Measurements from ENCODE around the gene MAMDC4. TPM values are rescaled to one million over a fixed set of nuclear protein-coding genes. Genes with fewer than 3 reads are reported as not detected.

The MAMDC4 gene
- total RNA-seq, 1 experiment from 2014 or later, result 17.3 TPM

DNA sequence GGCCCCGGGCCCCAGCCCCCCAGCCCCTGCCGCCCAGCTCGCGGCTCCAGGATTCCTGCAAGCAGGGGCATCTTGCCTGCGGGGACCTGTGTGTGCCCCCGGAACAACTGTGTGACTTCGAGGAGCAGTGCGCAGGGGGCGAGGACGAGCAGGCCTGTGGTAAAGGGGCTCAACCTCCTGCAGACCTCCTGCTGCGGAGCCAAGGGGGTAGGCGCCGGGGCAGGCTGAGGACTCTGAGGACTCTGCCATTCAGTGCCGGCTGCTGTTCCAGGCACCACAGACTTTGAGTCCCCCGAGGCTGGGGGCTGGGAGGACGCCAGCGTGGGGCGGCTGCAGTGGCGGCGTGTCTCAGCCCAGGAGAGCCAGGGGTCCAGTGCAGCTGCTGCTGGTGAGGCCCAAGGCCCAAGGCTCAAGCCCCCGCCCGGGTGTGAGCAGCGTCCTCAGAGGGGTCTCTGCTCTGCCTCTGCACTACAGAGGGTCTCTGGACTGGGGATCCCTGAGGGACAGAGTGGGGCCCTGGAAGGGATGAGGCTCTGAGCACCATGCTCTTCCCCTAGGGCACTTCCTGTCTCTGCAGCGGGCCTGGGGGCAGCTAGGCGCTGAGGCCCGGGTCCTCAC, 3.4 kb downstream of the MAMDC4 start:
- Histone ChIP-seq H4K20me1 (ENCODE audit: insufficient read depth) (no peaks in the 10 kb centered on the region), H3K27ac (ENCODE audit: low read depth, low read length) (no peak overlapping the region), H2AFZ (ENCODE audit: low read depth, low read length, poor library complexity, severe bottlenecking) (no peak overlapping the region), H3K27me3 (ENCODE audit: insufficient read depth, low read length) (no peaks in the 10 kb centered on the region), H3K4me3 (replicated peaks in 1 of 2; ENCODE audit: low read depth in 1 of 2, low read length in 2 of 2) (no peak overlapping the region), H3K79me2 (ENCODE audit: insufficient read depth, low read length) (no peaks in the 10 kb centered on the region), H3K4me2 (ENCODE audit: low read length) (no peak overlapping the region), H3K9me3 (ENCODE audit: control insufficient read depth in 1 of 2, insufficient read depth in 1 of 2, low read depth in 1 of 2, low read length in 2 of 2) (no peaks in the 10 kb centered on the region), H3K9me2 (ENCODE audit: insufficient read depth) (no peaks in the 10 kb centered on the region), H3K4me1 (ENCODE audit: control insufficient read depth in 1 of 2, insufficient read depth in 2 of 2, low read length in 2 of 2) (peaks cover 2 to 12% of the 10 kb centered on the region in 2 experiments; a peak in 2 of 4 replicates), H3K36me3 (ENCODE audit: control insufficient read depth in 1 of 2, insufficient read depth in 2 of 2, low read length in 2 of 2) (peaks cover 0 to 7% of the 10 kb centered on the region in 2 experiments; a peak in 1 of 4 replicates), H3K9ac (ENCODE audit: low read length) (no peak overlapping the region)
- ChIA-PET CTCF (no interaction called here), POLR2A (no interaction called here), RAD21 (ENCODE audit: low non-redundant PET in 1 of 2, low total read pairs in 2 of 2, uncharacterized antibody in 2 of 2, unreplicated experiment in 2 of 2) (no interaction called here)
- DNase-seq (ENCODE audit: low read depth, low spot score) (no peak), ATAC-seq (no peak)
- no TSS peak for BruUV-seq (replicated peaks)
- TF ChIP-seq, protein P1, sequence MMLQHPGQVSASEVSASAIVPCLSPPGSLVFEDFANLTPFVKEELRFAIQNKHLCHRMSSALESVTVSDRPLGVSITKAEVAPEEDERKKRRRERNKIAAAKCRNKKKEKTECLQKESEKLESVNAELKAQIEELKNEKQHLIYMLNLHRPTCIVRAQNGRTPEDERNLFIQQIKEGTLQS (IDR thresholded peaks at IDR 0.05), result no peak
- TF ChIP-seq, protein P2, sequence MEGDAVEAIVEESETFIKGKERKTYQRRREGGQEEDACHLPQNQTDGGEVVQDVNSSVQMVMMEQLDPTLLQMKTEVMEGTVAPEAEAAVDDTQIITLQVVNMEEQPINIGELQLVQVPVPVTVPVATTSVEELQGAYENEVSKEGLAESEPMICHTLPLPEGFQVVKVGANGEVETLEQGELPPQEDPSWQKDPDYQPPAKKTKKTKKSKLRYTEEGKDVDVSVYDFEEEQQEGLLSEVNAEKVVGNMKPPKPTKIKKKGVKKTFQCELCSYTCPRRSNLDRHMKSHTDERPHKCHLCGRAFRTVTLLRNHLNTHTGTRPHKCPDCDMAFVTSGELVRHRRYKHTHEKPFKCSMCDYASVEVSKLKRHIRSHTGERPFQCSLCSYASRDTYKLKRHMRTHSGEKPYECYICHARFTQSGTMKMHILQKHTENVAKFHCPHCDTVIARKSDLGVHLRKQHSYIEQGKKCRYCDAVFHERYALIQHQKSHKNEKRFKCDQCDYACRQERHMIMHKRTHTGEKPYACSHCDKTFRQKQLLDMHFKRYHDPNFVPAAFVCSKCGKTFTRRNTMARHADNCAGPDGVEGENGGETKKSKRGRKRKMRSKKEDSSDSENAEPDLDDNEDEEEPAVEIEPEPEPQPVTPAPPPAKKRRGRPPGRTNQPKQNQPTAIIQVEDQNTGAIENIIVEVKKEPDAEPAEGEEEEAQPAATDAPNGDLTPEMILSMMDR (IDR thresholded peaks at IDR 0.05 in 2 of 3, conservative IDR thresholded peaks at IDR 0.05 in 1 of 3; ENCODE audit: borderline replicate concordance in 1 of 3, insufficient read depth in 1 of 3, low read depth in 2 of 3, low read length in 2 of 3), result no peak
- TF ChIP-seq CBX3 (IDR thresholded peaks at IDR 0.05; ENCODE audit: low read depth) (no peak), POLR2A (IDR thresholded peaks at IDR 0.05; ENCODE audit: borderline replicate concordance, extremely low read depth, insufficient read depth, insufficient read length) (no peak), RAD21 (IDR thresholded peaks at IDR 0.05; ENCODE audit: low read depth) (no peak), EGR1 (IDR thresholded peaks at IDR 0.05; ENCODE audit: low read depth) (no peak), ELF1 (IDR thresholded peaks at IDR 0.05; ENCODE audit: borderline replicate concordance, low read depth) (no peak), POLR2AphosphoS5 (IDR thresholded peaks at IDR 0.05; ENCODE audit: low read depth, low read length) (no peak; the same call in 1 of the 2 replicates), TCF7L2 (IDR thresholded peaks at IDR 0.05; ENCODE audit: borderline replicate concordance, extremely low read depth, insufficient read depth, insufficient read length) (no peak), SRF (IDR thresholded peaks at IDR 0.05; ENCODE audit: low read depth) (no peak), FOSL1 (IDR thresholded peaks at IDR 0.05; ENCODE audit: low read depth) (no peak), EZH2phosphoT487 (IDR thresholded peaks at IDR 0.05; ENCODE audit: borderline replicate concordance) (no peak), SIN3A (IDR thresholded peaks at IDR 0.05; ENCODE audit: low read depth) (no peak), SP1 (IDR thresholded peaks at IDR 0.05; ENCODE audit: low read depth) (no peak)
- TF ChIP-seq, protein P3, sequence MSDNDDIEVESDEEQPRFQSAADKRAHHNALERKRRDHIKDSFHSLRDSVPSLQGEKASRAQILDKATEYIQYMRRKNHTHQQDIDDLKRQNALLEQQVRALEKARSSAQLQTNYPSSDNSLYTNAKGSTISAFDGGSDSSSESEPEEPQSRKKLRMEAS (IDR thresholded peaks at IDR 0.05), result no peak
- TF ChIP-seq, protein P4, sequence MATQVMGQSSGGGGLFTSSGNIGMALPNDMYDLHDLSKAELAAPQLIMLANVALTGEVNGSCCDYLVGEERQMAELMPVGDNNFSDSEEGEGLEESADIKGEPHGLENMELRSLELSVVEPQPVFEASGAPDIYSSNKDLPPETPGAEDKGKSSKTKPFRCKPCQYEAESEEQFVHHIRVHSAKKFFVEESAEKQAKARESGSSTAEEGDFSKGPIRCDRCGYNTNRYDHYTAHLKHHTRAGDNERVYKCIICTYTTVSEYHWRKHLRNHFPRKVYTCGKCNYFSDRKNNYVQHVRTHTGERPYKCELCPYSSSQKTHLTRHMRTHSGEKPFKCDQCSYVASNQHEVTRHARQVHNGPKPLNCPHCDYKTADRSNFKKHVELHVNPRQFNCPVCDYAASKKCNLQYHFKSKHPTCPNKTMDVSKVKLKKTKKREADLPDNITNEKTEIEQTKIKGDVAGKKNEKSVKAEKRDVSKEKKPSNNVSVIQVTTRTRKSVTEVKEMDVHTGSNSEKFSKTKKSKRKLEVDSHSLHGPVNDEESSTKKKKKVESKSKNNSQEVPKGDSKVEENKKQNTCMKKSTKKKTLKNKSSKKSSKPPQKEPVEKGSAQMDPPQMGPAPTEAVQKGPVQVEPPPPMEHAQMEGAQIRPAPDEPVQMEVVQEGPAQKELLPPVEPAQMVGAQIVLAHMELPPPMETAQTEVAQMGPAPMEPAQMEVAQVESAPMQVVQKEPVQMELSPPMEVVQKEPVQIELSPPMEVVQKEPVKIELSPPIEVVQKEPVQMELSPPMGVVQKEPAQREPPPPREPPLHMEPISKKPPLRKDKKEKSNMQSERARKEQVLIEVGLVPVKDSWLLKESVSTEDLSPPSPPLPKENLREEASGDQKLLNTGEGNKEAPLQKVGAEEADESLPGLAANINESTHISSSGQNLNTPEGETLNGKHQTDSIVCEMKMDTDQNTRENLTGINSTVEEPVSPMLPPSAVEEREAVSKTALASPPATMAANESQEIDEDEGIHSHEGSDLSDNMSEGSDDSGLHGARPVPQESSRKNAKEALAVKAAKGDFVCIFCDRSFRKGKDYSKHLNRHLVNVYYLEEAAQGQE (IDR thresholded peaks at IDR 0.05; ENCODE audit: low read depth), result no peak
- intact Hi-C loops (cut with micrococcal nuclease), result no loop called here
